K562 (cell line): ENCODE data around the gene PGGHG. TPM values are rescaled to one million over a fixed set of nuclear protein-coding genes. Genes with fewer than 3 reads are reported as not detected.
"Not testable (repeated sequence)": the region's sequence is repeated elsewhere in the genome, so short reads cannot be mapped to it uniquely, and the experiment has no call there.

ENCODE experiments used
- ARNT ChIP-seq, 2 experiments: fragments of 450-650 bp; IDR thresholded peaks; 2 replicates each; pipeline ENCODE4 v1.6.1; 2016; ENCODE audit warnings: mild to moderate bottlenecking in 1 of 2
- BACH1 ChIP-seq: fragments of 200-800 bp; sonication (Bioruptor generic); IDR thresholded peaks from 2 replicates; pipeline ENCODE4 v1.6.1; 2016; ENCODE audit warnings: missing genetic modification characterization, missing compliant biosample characterization
- CREM ChIP-seq: IDR thresholded peaks from 2 replicates; pipeline ENCODE4 v1.6.1; 2014; ENCODE audit warnings: antibody characterized with exemption, low read depth
- DMBX1 ChIP-seq: fragments of 250-450 bp; sonication (Bioruptor Pico); IDR thresholded peaks from 2 replicates; pipeline ENCODE4 v1.8.0; 2022; ENCODE audit warnings: inconsistent platforms, mild to moderate bottlenecking, moderate library complexity, borderline replicate concordance
- ELF2 ChIP-seq: fragments of 250-450 bp; sonication (Bioruptor Pico); IDR thresholded peaks from 2 replicates; pipeline ENCODE4 v1.5.0; 2021; ENCODE audit warnings: mild to moderate bottlenecking
- EP300 ChIP-seq: IDR thresholded peaks from 2 replicates; pipeline ENCODE4 v1.6.1; 2012; ENCODE audit warnings: low read length, improper control_type of control experiment
- FOXK2 ChIP-seq, 2 experiments: fragments of 450-650 bp; IDR thresholded peaks in 1 of 2; conservative IDR thresholded peaks in 1 of 2; 2 replicates each; pipeline ENCODE4 v1.6.1; 2016; ENCODE audit warnings: low read depth in 2 of 2, mild to moderate bottlenecking in 1 of 2
- RAD21 ChIP-seq, 2 experiments: fragments of 250-450 bp in 1 of 2; fragments of 450-650 bp in 1 of 2; sonication (Bioruptor Pico) in 1 of 2; formaldehyde crosslinking in 1 of 2; IDR thresholded peaks in 1 of 2; conservative IDR thresholded peaks in 1 of 2; 2 replicates each; pipeline versions ENCODE4 v1.4.0 to v1.8.0; 2020 to 2022; ENCODE audit warnings: mild to moderate bottlenecking in 2 of 2, moderate library complexity in 1 of 2
- TOE1 ChIP-seq, 2 experiments: fragments of 450-650 bp in 1 of 2; sonication (generic) in 1 of 2; formaldehyde crosslinking in 1 of 2; IDR thresholded peaks; 2 replicates each; pipeline versions ENCODE4 v1.7.1 to v1.8.0; 2016 to 2022; ENCODE audit warnings: borderline replicate concordance in 2 of 2, mild to moderate bottlenecking in 2 of 2, antibody characterized with exemption in 1 of 2, inconsistent platforms in 1 of 2, low read depth in 1 of 2, missing genetic modification reagents in 1 of 2, moderate library complexity in 1 of 2
- polyA plus RNA-seq, 8 experiments: library from polyadenylated mRNA; depleted of rRNA in 4 of 8; stranded (reverse) in 5 of 8; unstranded in 3 of 8; fragments of >200 nt; fragmentation: Nextera tagmentation in 2 of 8; fragmentation: Illumina TruSeq in 1 of 8; extraction: Ambion mirVana in 2 of 8; extraction: Trizol in 1 of 8; gene quantifications; 2 replicates each; pipeline versions ENCODE4 v1.2.1 to v1.2.3, GENCODE V29; 2011 to 2014; ENCODE audit warnings: inconsistent platforms in 1 of 8, missing spikeins in 1 of 8
- total RNA-seq, 7 experiments: library from RNA; depleted of rRNA in 6 of 7; stranded (reverse); fragments of >200 nt in 6 of 7; fragmentation: Illumina TruSeq in 2 of 7; extraction: Trizol in 2 of 7; gene quantifications; 2 replicates each; pipeline versions ENCODE4 v1.2.1 to v1.2.3, GENCODE V29; 2011 to 2021; ENCODE audit warnings: low replicate concordance in 1 of 7
- TF ChIP-seq, protein P1 (sequence below), 2 experiments: fragments of 450-650 bp; IDR thresholded peaks; 2 replicates each; pipeline ENCODE4 v1.6.1; 2016
- TF ChIP-seq, protein P2 (sequence below): sonication (generic); formaldehyde crosslinking; IDR thresholded peaks from 2 replicates; pipeline ENCODE4 v1.8.0; 2022; ENCODE audit warnings: missing genetic modification reagents, mild to moderate bottlenecking, moderate library complexity, borderline replicate concordance
- TF ChIP-seq, protein P3 (sequence below): sonication (generic); formaldehyde crosslinking; IDR thresholded peaks from 2 replicates; pipeline ENCODE4 v1.8.1; 2023; ENCODE audit warnings: mild to moderate bottlenecking, missing genetic modification reagents
- TF ChIP-seq, protein P4 (sequence below), 3 experiments: IDR thresholded peaks in 2 of 3; conservative IDR thresholded peaks in 1 of 3; 2 replicates each; pipeline ENCODE4 v1.5.1; 2011 to 2012; ENCODE audit warnings: low read length in 3 of 3, mild to moderate bottlenecking in 3 of 3, control low read depth in 2 of 3, improper control_type of control experiment in 1 of 3, inconsistent platforms in 1 of 3, low read depth in 1 of 3, mixed read lengths in 1 of 3, moderate library complexity in 1 of 3; ENCODE audit not compliant: insufficient read depth in 2 of 3

The PGGHG gene
- total and polyA plus RNA-seq, 9 of the 15 experiments (the other 6 are each of a cell fraction or from before 2014, with no cell fraction given) = 0.38 to 85.1 (median 18.1) TPM

DNA sequence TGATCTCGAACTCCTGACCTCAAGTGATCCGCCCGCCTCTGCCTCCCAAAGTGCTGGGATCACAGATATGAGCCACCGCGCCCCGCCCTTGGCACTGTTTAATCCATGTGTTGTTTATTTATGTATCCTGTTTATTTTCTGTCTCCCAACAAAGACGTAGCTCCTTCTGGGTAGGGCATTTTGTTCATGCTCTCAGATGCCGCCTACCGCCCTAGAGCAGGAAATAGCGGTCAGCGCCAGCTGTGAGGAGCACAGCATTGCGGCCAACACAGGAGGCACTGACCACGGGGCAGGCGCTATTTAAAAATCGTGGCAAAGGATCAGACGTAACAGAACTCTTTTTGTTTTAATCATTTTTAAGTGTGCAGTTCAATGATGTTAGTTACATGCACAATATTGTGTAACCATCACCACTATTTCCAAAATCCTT lies 20.2 kb upstream of the PGGHG start (continued):
- TF ChIP-seq, protein P1, sequence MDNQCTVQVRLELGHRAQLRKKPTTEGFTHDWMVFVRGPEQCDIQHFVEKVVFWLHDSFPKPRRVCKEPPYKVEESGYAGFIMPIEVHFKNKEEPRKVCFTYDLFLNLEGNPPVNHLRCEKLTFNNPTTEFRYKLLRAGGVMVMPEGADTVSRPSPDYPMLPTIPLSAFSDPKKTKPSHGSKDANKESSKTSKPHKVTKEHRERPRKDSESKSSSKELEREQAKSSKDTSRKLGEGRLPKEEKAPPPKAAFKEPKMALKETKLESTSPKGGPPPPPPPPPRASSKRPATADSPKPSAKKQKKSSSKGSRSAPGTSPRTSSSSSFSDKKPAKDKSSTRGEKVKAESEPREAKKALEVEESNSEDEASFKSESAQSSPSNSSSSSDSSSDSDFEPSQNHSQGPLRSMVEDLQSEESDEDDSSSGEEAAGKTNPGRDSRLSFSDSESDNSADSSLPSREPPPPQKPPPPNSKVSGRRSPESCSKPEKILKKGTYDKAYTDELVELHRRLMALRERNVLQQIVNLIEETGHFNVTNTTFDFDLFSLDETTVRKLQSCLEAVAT (IDR thresholded peaks at IDR 0.05) = peak in 1 of 2 experiments; percentile 7; a peak in 1 of 4 replicates
- TF ChIP-seq TOE1 (IDR thresholded peaks at IDR 0.05; ENCODE audit: borderline replicate concordance) = not testable (repeated sequence)
- 0 out of 2 replicates have a peak, but pooled peaks have one; percentile 29 for TF ChIP-seq TOE1 (CRISPR knock-in tag; IDR thresholded peaks at IDR 0.05; ENCODE audit: borderline replicate concordance, low read depth)
- peak; percentile 6; the same call in 1 of the 2 replicates for TF ChIP-seq BACH1
- TF ChIP-seq RAD21 (CRISPR knock-in tag; conservative IDR thresholded peaks at IDR 0.05 in 1 of 2, IDR thresholded peaks at IDR 0.05 in 1 of 2) = peak; percentile 16 to 35; a peak in 2 of 4 replicates
- TF ChIP-seq DMBX1 (CRISPR knock-in tag) = peak; percentile 44; the same call in 1 of the 2 replicates
- TF ChIP-seq, protein P2, sequence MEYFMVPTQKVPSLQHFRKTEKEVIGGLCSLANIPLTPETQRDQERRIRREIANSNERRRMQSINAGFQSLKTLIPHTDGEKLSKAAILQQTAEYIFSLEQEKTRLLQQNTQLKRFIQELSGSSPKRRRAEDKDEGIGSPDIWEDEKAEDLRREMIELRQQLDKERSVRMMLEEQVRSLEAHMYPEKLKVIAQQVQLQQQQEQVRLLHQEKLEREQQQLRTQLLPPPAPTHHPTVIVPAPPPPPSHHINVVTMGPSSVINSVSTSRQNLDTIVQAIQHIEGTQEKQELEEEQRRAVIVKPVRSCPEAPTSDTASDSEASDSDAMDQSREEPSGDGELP (CRISPR knock-in tag) = peak; percentile 99
- TF ChIP-seq, protein P3, sequence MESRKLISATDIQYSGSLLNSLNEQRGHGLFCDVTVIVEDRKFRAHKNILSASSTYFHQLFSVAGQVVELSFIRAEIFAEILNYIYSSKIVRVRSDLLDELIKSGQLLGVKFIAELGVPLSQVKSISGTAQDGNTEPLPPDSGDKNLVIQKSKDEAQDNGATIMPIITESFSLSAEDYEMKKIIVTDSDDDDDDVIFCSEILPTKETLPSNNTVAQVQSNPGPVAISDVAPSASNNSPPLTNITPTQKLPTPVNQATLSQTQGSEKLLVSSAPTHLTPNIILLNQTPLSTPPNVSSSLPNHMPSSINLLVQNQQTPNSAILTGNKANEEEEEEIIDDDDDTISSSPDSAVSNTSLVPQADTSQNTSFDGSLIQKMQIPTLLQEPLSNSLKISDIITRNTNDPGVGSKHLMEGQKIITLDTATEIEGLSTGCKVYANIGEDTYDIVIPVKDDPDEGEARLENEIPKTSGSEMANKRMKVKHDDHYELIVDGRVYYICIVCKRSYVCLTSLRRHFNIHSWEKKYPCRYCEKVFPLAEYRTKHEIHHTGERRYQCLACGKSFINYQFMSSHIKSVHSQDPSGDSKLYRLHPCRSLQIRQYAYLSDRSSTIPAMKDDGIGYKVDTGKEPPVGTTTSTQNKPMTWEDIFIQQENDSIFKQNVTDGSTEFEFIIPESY (CRISPR knock-in tag) = 0 out of 2 replicates have a peak, but pooled peaks have one; percentile 22
- 0 out of 4 replicates have a peak, but pooled peaks of 1 of the 2 experiments have one; percentile 37 for TF ChIP-seq ARNT (IDR thresholded peaks at IDR 0.05)
- TF ChIP-seq ELF2 = 0 out of 2 replicates have a peak, but pooled peaks have one; percentile 53
- peak; percentile 18; the same call in 1 of the 2 replicates for TF ChIP-seq EP300
- peak; percentile 86 for TF ChIP-seq CREM
- peak; percentile 81 to 94 for TF ChIP-seq FOXK2 (conservative IDR thresholded peaks at IDR 0.05 in 1 of 2, IDR thresholded peaks at IDR 0.05 in 1 of 2; ENCODE audit: low read depth in 2 of 2)
- TF ChIP-seq, protein P4, sequence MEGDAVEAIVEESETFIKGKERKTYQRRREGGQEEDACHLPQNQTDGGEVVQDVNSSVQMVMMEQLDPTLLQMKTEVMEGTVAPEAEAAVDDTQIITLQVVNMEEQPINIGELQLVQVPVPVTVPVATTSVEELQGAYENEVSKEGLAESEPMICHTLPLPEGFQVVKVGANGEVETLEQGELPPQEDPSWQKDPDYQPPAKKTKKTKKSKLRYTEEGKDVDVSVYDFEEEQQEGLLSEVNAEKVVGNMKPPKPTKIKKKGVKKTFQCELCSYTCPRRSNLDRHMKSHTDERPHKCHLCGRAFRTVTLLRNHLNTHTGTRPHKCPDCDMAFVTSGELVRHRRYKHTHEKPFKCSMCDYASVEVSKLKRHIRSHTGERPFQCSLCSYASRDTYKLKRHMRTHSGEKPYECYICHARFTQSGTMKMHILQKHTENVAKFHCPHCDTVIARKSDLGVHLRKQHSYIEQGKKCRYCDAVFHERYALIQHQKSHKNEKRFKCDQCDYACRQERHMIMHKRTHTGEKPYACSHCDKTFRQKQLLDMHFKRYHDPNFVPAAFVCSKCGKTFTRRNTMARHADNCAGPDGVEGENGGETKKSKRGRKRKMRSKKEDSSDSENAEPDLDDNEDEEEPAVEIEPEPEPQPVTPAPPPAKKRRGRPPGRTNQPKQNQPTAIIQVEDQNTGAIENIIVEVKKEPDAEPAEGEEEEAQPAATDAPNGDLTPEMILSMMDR (IDR thresholded peaks at IDR 0.05 in 2 of 3, conservative IDR thresholded peaks at IDR 0.05 in 1 of 3; ENCODE audit: insufficient read depth in 2 of 3, low read depth in 1 of 3, low read length in 3 of 3) = peak; percentile 49 to 75 (median 60)
